Calu3 (cell line): ENCODE results near the gene NDUFC2. TPM values are rescaled to one million over a fixed set of nuclear protein-coding genes. Genes with fewer than 3 reads are reported as not detected.
"Not testable (repeated sequence)": the region's sequence is repeated elsewhere in the genome, so short reads cannot be mapped to it uniquely, and the experiment has no call there.

Experiments used
- BruUV-seq: library from RNA; stranded (reverse); fragments of 400-500 nt; replicated peaks from 2 replicates; lab custom pipeline; 2021; lab: Mats Ljungman, UMichigan
- CTCF ChIA-PET: fragments of 300-600 bp; sonication (Branson Sonifier 250); formaldehyde crosslinking; loops from one replicate; lab custom pipeline; 2022; ENCODE audit warnings: antibody characterized with exemption; lab: Charles Lee
- DNase-seq: peaks from one replicate; pipeline ENCODE4 v3.0.0; 2022
- H3K27ac Mint-ChIP-seq: one replicate; pipeline ENCODE4 v1.8.0; 2022; ENCODE audit warnings: mixed read lengths; ENCODE audit not compliant: unreplicated experiment
- H3K27me3 Mint-ChIP-seq: one replicate; pipeline ENCODE4 v1.8.0; 2022; ENCODE audit warnings: mixed read lengths; ENCODE audit not compliant: unreplicated experiment
- H3K36me3 Mint-ChIP-seq: one replicate; pipeline ENCODE4 v1.8.0; 2022; ENCODE audit warnings: mild to moderate bottlenecking, moderate library complexity, mixed read lengths; ENCODE audit not compliant: insufficient read depth, unreplicated experiment
- H3K4me1 Mint-ChIP-seq: one replicate; pipeline ENCODE4 v1.8.0; 2022; ENCODE audit warnings: mild to moderate bottlenecking, low read depth, mixed read lengths; ENCODE audit not compliant: unreplicated experiment
- H3K4me3 Mint-ChIP-seq: one replicate; pipeline ENCODE4 v1.8.0; 2022; ENCODE audit warnings: mild to moderate bottlenecking, low read depth, moderate library complexity, mixed read lengths; ENCODE audit not compliant: unreplicated experiment
- H3K9me3 Mint-ChIP-seq: one replicate; pipeline ENCODE4 v1.8.0; 2022; ENCODE audit warnings: low read depth, mixed read lengths; ENCODE audit not compliant: unreplicated experiment
- CTCF ChIP-seq: fragments of 200-600 bp; IDR thresholded peaks from one replicate; pipeline ENCODE4 v1.8.0; 2022; ENCODE audit warnings: antibody characterized with exemption; ENCODE audit not compliant: unreplicated experiment
- intact Hi-C: fragments of 100-400 bp; cut with micrococcal nuclease; formaldehyde crosslinking; loops from one replicate; pipeline ENCODE4 v1.10.0; 2022; ENCODE audit not compliant: unreplicated experiment
- total RNA-seq: library from RNA; stranded (reverse); gene quantifications from 2 replicates; pipeline ENCODE4 v1.2.3, GENCODE V29; 2022

Gene NDUFC2
- total RNA-seq, 1 experiment from 2014 or later = 343 TPM

DNA sequence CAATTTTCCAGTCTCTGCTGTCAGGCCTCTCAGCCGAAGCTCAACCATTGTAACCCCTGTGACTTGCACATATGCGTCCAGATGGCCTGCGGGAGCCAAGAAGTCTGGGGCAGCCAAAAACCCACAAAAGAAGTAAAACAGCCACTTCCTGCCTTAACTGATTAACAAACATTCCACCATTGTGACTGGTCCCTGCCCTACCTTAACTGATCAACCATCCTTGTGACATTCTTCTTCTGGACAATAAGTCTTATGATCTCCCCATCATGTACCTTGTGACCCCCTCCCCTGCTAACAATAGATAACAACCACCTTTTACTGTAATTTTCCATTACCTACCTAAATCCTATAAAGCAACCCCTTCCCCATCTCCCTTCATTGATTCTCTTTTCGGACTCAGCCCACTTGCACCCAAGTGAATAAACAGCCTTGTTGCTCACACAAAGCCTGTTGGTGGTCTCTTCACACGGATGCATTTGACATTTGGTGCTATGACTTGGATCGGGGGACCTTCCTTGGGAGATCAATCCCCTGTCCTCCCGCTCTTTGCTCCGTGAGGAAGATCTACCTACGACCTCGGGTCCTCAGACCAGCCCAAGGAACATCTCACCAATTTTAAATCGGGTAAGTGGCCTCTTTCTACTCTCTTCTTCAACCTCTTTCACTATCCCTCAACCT, 1.3 kb upstream of the NDUFC2 start:
- peak; percentile 22 for DNase-seq
- Mint-ChIP-seq H3K27ac (peak overlapping the region; percentile 87), H3K4me1 (peaks cover 41% of the 10 kb centered on the region), H3K27me3 (no peaks in the 10 kb centered on the region), H3K4me3 (no peak overlapping the region), H3K9me3 (peaks cover 2% of the 10 kb centered on the region), H3K36me3 (peaks cover 52% of the 10 kb centered on the region)
- no TSS peak for BruUV-seq
- no peak for TF ChIP-seq CTCF
- intact Hi-C loops = no loop called here
- CTCF ChIA-PET = interaction anchor here (0.6 kb wide), 1 partner anchor 107 kb away, joined by 3 read pairs; the partner anchor contains the start of gene KCTD21

DNA sequence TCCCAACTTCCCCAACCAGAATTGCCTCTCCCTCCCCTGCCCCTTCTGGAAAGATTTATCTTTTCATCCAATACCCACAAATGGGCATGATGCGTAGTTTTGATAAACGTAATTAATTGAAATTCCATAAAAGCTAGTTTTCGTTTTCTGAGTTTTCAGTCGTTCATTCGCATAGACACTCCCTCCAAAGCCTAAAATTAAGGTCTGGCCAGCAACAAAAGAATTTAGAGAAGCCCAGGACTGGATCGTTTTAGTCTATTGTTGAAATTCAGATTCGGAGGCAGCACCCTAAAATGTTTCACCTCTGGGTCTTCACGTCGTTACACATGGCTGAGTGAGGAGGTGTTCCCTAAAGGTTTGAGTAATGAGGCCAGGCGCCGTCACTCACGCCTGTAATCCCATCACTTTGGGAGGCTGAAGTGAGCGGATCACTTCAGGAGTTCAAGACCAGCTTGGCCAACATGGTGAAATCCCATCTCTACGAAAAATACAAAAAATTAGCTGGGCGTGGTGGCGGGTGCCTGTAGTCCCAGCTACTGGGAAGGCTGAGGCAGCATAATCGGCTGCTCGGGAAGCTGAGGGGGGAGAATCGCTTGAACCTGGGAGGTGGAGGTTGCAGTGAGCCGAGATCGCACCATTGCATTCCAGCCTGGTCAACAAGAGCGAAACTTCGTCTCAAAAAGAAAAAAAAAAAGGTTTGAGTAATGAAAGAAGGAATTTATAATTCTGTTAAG, 589 bp upstream of the NDUFC2 start:
- Mint-ChIP-seq H3K4me3 (no peak overlapping the region), H3K4me1 (peaks cover 46% of the 10 kb centered on the region), H3K27ac (peak overlapping the region; percentile 87), H3K27me3 (no peaks in the 10 kb centered on the region), H3K9me3 (peaks cover 2% of the 10 kb centered on the region), H3K36me3 (peaks cover 52% of the 10 kb centered on the region)
- no TSS peak for BruUV-seq
- no peak for TF ChIP-seq CTCF
- DNase-seq = no peak
- intact Hi-C loops = no loop called here
- CTCF ChIA-PET = interaction anchor here (0.6 kb wide), 1 partner anchor 108 kb away, joined by 3 read pairs; the partner anchor contains the start of gene KCTD21

DNA sequence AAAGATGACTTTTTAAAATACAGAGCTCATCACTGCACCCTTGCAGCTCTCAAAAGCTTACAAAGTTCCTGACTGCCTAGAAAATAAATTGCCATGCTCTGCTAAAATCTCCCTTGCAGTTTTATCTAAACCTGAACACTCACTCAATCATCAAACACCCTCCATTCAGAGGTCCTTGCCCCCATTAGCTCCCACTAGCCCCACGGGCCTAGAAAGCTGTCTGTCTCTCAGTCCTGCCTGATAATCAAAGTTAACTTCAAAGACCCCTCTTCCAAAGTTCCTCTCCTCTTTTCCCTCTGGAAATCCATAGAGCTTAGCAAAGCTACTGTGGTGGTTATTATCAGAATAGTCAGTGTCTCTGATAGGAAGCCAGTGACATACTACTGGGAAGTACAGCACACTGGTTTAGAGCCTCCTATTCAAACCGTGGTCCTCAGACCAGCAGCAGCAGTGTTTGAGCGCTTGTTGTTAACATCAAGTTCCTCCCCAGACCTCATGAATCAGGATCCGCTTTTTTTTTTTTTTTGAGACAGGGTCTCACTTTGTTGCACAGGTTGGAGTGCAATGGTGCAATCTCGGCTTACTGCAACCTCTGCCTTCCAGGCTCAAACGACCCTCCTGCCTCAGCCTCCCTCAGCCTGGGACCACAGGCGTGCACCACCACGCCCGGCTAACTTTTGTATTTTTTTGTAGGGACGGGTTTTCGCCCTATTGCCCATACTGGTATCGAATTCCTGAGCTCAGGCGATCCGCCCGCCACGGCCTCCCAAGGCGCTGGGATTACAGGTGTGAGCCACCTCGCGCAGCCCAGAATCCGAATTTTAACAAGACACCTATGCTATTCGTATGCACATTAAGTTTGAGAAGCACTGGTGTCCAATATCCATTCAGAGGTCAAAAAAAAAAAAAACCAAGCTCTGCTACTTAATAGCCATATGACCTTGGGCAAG, 1.2 kb downstream of the NDUFC2 start:
- no peak for DNase-seq
- no peaks in the 10 kb centered on the region for H3K27me3 Mint-ChIP-seq
- H3K4me1 Mint-ChIP-seq = peaks cover 55% of the 10 kb centered on the region
- H3K27ac Mint-ChIP-seq = peak overlapping the region; percentile 87
- no TSS peak for BruUV-seq
- no peak overlapping the region for H3K4me3 Mint-ChIP-seq
- peaks cover 52% of the 10 kb centered on the region for H3K36me3 Mint-ChIP-seq
- peaks cover 2% of the 10 kb centered on the region for H3K9me3 Mint-ChIP-seq
- CTCF ChIA-PET = interaction anchor here (0.6 to 0.8 kb wide), 3 partner anchors 61 to 274 kb away, joined by 3 to 4 read pairs (median 3); partner anchors contain the start of gene ALG8
- intact Hi-C loops = no loop called here
- no peak for TF ChIP-seq CTCF

GRCh38 chr11:78077592-78077991, 2.1 kb downstream of the NDUFC2 start:
- CTCF ChIA-PET = interaction anchor here (0.6 kb wide), 1 partner anchor 108 kb away, joined by 4 read pairs; no protein-coding TSS in a partner anchor
- BruUV-seq, intact Hi-C loops, DNase-seq, H3K4me3 Mint-ChIP-seq, H3K9me3 Mint-ChIP-seq, H3K27me3 Mint-ChIP-seq: not testable (repeated sequence)
- peaks cover 58% of the 10 kb centered on the region for H3K4me1 Mint-ChIP-seq
- H3K27ac Mint-ChIP-seq = peak overlapping the region; percentile 78
- peaks cover 52% of the 10 kb centered on the region for H3K36me3 Mint-ChIP-seq
